Heart left ventricle (tissue), 16 donors: ENCODE data around the gene TLE4. TPM values are rescaled to one million over a fixed set of nuclear protein-coding genes. Genes with fewer than 3 reads are reported as not detected.
"Not testable (repeated sequence)": the region's sequence is repeated elsewhere in the genome, so short reads cannot be mapped to it uniquely, and the experiment has no call there.

ENCODE experiments used
- ATAC-seq, 4 donors: fragments of 200-7000 bp; cut with Tn5 transposase; one replicate each; pipeline ENCODE4 v1.9.1; 2020 to 2022; ENCODE audit warnings: moderate library complexity in 4 of 4, mild to moderate bottlenecking in 3 of 4, moderate number of reproducible peaks in 1 of 4
- DNase-seq, 5 donors: peaks; one replicate each; pipeline ENCODE4 v3.0.0-alpha.2; 2020
- H3K27ac ChIP-seq, 12 donors: fragments of 200-600 bp; sonication (generic) in 4 of 12; one replicate each; pipeline versions ENCODE4 v1.5.0 to v1.8.0; 2016 to 2022; ENCODE audit warnings: mild to moderate bottlenecking in 2 of 12
- H3K27me3 ChIP-seq, 9 donors: fragments of 200-600 bp; sonication (generic) in 2 of 9; one replicate each; pipeline versions ENCODE4 v1.5.1 to v1.8.0; 2016 to 2022; ENCODE audit warnings: mild to moderate bottlenecking in 3 of 9
- H3K36me3 ChIP-seq, 9 donors: fragments of 200-600 bp; sonication (generic) in 2 of 9; one replicate each; pipeline versions ENCODE4 v1.5.0 to v1.8.0; 2018 to 2022; ENCODE audit warnings: mild to moderate bottlenecking in 2 of 9
- H3K4me1 ChIP-seq, 12 donors: fragments of 200-600 bp; sonication (generic) in 4 of 12; one replicate each; pipeline versions ENCODE4 v1.5.0 to v1.8.0; 2016 to 2022; ENCODE audit warnings: mild to moderate bottlenecking in 3 of 12
- H3K4me3 ChIP-seq, 12 donors: fragments of 200-600 bp; sonication (generic) in 4 of 12; one replicate each; pipeline versions ENCODE4 v1.5.0 to v1.8.0; 2017 to 2022; ENCODE audit warnings: mild to moderate bottlenecking in 9 of 12, moderate library complexity in 4 of 12
- H3K9me3 ChIP-seq, 12 donors: fragments of 200-600 bp; sonication (generic) in 4 of 12; one replicate each; pipeline versions ENCODE4 v1.5.0 to v1.8.0; 2016 to 2022; ENCODE audit warnings: mild to moderate bottlenecking in 1 of 12
- POLR2A ChIP-seq, 2 donors: fragments of 450-650 bp; IDR thresholded peaks; one replicate each; pipeline ENCODE4 v1.6.1; 2017; ENCODE audit warnings: antibody characterized with exemption in 2 of 2, mild to moderate bottlenecking in 2 of 2, moderate library complexity in 2 of 2
- WGBS, 4 donors: extraction: QIAGEN DNeasy Blood & Tissue Kit in 2 of 4; methylation state at CpG; one replicate each; pipeline versions ENCODE4 v1.1.5 to v1.1.7; 2013 to 2018; 5-methylcytosine and 5-hydroxymethylcytosine counted together
- intact Hi-C, 10 donors: fragments of 100-400 bp; cut with DNase I; formaldehyde crosslinking; loops; one replicate each; pipeline versions ENCODE4 v1.11.1 to v1.14.2; 2022
- polyA plus RNA-seq, 2 donors: library from polyadenylated mRNA; stranded (reverse); fragments of 200-250 nt; gene quantifications; one replicate each; pipeline ENCODE4 v1.2.3, GENCODE V29; 2013
- total RNA-seq, 9 donors: library from RNA; depleted of rRNA in 2 of 9; stranded (reverse); fragments of >200 nt in 2 of 9; fragmentation: NEBNext Ultra II Directional in 3 of 9; extraction: Animal tissue kit (Norgen Biotek cat#: 25700) in 3 of 9; gene quantifications; one replicate each; pipeline versions ENCODE4 v1.1.0 to v1.2.4, GENCODE V29; 2016 to 2023
- TF ChIP-seq, protein P1 (sequence below), 12 donors: fragments of 200-600 bp; sonication (generic) in 4 of 12; IDR thresholded peaks; one replicate each; pipeline versions ENCODE4 v1.5.0 to v1.8.0; 2018 to 2022; ENCODE audit warnings: antibody characterized with exemption in 12 of 12, mild to moderate bottlenecking in 5 of 12
- donor health status: ischemic (EF 13 %, LVEDD 7.1; RV severe dilation, severe dysfunction).
- donor health status: healthy with polysubstance abuse.
- donor health status: DM: no; HTN: yes; CAD: no.
- donor health status: DM: no; HTN: no; CAD: no.
- donor health status: ischemic (EF 25% LVEDD 6.9; RV normal size, moderate dysfunction).
- donor health status: ischemic (EF 25% LVEDD 5.7; RV mildly dilated, moderate dysfunction).
- donor health status: healthy.
- donor health status: DM: yes; HTN: yes; CAD: no.
- donor health status: ischemic (EF 35%, LVEDD 5.7; RV mildly dilated, moderate dysfunction).
- donor health status: nonischemic (EF 11% LVEDD 7.7; RV severe dilation, severe dysfunction).
- donor health status: DM: yes; HTN: yes; CAD: no.
- donor health status: PGD.
- donor health status: ischemic (EF 29% LVEDD 5.4; RV normal size, mild dysfunction).
- donor health status: nonischemic (EF 23%, LVEDD 6.1; RV moderate dilation, normal function).

Gene TLE4
- total and polyA plus RNA-seq, 11 donors = 3.7 to 23.9 (median 13.8) TPM

DNA sequence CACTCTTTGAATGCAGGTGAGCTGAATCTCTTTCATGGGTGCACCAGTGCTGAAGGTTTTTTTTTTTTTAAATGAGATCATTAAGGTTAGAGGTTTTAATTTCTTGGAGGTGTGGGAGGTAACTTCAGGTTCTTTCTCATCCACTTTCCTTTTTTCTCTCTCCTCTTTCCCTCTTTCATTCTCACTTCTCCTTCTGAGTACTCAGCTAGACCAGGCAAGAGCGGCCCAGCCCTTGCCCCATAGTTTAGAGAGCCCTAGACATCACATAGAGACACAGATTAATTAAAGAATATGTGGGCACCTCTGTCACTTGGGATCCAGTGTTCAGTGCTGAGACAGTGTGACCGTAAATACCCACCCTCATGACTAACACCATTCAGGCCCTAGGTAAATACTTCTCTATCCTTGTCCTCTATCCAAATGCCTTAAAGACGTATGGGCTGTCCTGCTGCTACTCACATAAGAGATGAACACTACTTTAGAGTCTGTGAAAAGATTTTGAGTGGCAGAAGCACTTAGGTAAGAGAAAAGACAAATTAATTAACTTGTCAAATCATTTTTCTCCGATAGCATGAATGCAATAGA is 174.1 kb downstream of the TLE4 start:
- intact Hi-C loops = no loop called here
- WGBS, 4 donors = 91 to 93% (median 93%) methylated on average over 4 of the region's 4 CpGs
- no peak overlapping the region for H3K27ac ChIP-seq
- no peaks in the 10 kb centered on the region for H3K36me3 ChIP-seq
- no peak for TF ChIP-seq POLR2A (IDR thresholded peaks at IDR 0.05)
- TF ChIP-seq, protein P1, sequence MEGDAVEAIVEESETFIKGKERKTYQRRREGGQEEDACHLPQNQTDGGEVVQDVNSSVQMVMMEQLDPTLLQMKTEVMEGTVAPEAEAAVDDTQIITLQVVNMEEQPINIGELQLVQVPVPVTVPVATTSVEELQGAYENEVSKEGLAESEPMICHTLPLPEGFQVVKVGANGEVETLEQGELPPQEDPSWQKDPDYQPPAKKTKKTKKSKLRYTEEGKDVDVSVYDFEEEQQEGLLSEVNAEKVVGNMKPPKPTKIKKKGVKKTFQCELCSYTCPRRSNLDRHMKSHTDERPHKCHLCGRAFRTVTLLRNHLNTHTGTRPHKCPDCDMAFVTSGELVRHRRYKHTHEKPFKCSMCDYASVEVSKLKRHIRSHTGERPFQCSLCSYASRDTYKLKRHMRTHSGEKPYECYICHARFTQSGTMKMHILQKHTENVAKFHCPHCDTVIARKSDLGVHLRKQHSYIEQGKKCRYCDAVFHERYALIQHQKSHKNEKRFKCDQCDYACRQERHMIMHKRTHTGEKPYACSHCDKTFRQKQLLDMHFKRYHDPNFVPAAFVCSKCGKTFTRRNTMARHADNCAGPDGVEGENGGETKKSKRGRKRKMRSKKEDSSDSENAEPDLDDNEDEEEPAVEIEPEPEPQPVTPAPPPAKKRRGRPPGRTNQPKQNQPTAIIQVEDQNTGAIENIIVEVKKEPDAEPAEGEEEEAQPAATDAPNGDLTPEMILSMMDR (IDR thresholded peaks at IDR 0.05) = no peak
- H3K27me3 ChIP-seq = no peaks in the 10 kb centered on the region
- H3K4me1 ChIP-seq = peaks cover 0 to 16% (median 5%) of the 10 kb centered on the region in 12 donors
- ATAC-seq = no peak
- no peaks in the 10 kb centered on the region for H3K9me3 ChIP-seq
- no peak for DNase-seq
- no peak overlapping the region for H3K4me3 ChIP-seq

DNA sequence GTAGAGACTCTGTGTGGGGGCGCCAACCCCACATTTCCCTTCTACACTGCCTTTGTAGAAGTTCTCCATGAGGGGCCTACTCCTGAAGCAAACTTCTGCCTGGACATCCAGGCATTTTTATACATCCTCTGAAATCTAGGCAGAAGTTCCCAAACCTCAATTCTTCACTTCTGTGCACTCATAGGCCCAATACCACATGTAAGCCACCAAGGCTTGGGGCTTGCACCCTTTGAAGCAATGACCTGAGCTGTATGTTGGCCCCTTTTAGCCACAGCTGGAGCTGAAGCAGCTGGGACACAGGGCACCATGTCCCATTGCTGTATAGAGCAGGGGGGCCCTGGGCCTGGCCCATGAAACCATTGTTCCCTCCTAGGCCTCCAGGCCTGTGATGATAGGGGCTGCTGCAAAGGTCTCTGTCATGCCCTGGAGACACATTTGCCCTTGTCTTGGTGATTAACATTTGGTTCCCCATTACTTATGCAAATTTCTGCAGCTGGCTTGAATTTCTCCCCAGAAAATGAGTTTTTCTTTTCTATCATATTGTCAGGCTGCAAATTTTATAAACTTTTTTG is 180.2 kb downstream of the TLE4 start:
- DNase-seq, H3K4me1 ChIP-seq, H3K9me3 ChIP-seq, ATAC-seq, H3K27ac ChIP-seq, H3K27me3 ChIP-seq, intact Hi-C loops, H3K36me3 ChIP-seq, H3K4me3 ChIP-seq: not testable (repeated sequence)
- WGBS, 4 donors = 91 to 98% (median 94%) methylated on average over 1 of the region's 1 CpG; no CpG with 5 or more reads in 1 of the 4 donors

DNA sequence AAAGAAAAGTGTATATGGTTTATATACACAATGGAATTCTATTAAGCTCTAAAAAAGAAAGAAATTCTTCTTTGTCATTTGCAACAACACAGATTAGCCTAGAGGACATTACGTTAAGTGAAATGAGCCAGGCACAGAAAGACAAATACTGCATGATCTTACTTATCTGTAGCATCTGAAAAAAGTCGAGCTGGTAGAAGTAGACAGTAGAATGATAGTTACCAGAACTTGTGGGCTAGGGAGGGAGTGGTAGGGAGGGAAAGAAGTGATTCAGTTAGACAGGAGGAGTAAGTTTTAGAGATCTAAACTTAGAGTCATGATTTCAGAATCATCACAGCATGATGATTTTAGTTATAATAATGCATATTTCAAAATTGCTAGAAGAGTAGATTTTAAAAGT is 184.6 kb downstream of the TLE4 start:
- no peak overlapping the region for H3K4me3 ChIP-seq
- no peak for TF ChIP-seq POLR2A (IDR thresholded peaks at IDR 0.05)
- TF ChIP-seq, protein P1 (IDR thresholded peaks at IDR 0.05) = no peak
- WGBS, 4 donors = 65 to 70% (median 68%) methylated on average over 2 of the region's 2 CpGs

DNA sequence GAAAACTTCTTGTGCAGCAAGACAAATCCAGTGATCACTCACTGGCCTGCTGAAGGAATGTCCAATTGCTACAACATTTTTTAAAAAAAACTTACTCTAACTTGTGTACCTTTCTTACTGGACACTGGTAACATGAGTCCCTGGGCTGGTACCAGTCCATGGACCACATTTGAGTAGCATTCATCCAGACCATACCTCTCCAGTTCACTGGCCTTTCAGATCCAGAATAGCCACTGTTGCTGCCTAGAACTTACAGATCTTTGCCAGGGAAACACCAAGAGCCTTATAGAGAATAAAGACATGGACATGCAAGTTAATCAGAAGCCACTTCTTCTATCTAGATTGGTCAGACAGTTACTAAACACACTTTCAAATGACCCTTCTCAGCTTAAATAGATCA is 185.3 kb downstream of the TLE4 start:
- TF ChIP-seq, protein P1 (IDR thresholded peaks at IDR 0.05) = no peak
- no peak for TF ChIP-seq POLR2A (IDR thresholded peaks at IDR 0.05)
- no peak overlapping the region for H3K4me3 ChIP-seq
- no peak for DNase-seq

More for the DNA sequence above, 184.6 kb downstream of the TLE4 start:
- Histone ChIP-seq H3K27ac (no peak overlapping the region), H3K9me3 (peaks cover 0 to 6% (median 0%) of the 10 kb centered on the region in 12 donors), H3K4me1 (no peaks in the 10 kb centered on the region), H3K27me3 (no peaks in the 10 kb centered on the region), H3K36me3 (no peaks in the 10 kb centered on the region)
- intact Hi-C loops = no loop called here
- ATAC-seq (no peak), DNase-seq (no peak)

More for the DNA sequence above, 185.3 kb downstream of the TLE4 start:
- Histone ChIP-seq H3K4me1 (no peaks in the 10 kb centered on the region), H3K27ac (no peak overlapping the region), H3K27me3 (no peaks in the 10 kb centered on the region), H3K36me3 (no peaks in the 10 kb centered on the region), H3K9me3 (peaks cover 0 to 6% (median 0%) of the 10 kb centered on the region in 12 donors)
- intact Hi-C loops = no loop called here
- no peak for ATAC-seq
